HG02973 (cell line): Measurements from ENCODE around the gene C5AR1.
"Not testable (repeated sequence)": the region's sequence is repeated elsewhere in the genome, so short reads cannot be mapped to it uniquely, and the experiment has no call there.

Experiments
- ATAC-seq: cut with Tn5 transposase; IDR thresholded peaks from one replicate; pipeline ENCODE4 v1.9.1; 2021; ENCODE audit warnings: moderate library complexity; ENCODE audit not compliant: unreplicated experiment

C5AR1 gene

GRCh38 chr19:47309608-47310007, at the start of gene C5AR1:
Gene C5AR1, plus strand, starts transcription at chr19:47309861. Its CDS starts 35 bp downstream, at chr19:47309896.
- ATAC-seq = no peak

DNA sequence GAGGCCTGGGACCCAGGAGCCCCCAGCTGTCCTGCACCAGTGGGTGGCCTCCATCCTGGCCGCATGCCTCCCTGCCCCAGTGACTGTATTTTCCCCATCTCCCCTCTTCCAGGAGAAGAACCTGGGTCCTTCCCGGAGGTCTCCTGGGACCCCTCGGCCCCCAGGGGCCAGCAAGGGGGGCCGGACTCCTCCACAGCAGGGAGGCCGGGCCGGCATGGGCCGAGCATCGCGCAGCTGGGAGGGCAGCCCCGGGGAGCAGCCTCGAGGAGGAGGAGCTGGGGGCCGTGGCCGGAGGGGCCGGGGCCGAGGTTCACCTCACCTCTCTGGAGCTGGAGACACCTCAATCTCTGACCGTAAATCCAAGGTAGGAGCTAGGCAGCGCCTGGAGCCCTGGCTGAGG, 49.2 kb upstream of the C5AR1 start:
- ATAC-seq = no peak

DNA sequence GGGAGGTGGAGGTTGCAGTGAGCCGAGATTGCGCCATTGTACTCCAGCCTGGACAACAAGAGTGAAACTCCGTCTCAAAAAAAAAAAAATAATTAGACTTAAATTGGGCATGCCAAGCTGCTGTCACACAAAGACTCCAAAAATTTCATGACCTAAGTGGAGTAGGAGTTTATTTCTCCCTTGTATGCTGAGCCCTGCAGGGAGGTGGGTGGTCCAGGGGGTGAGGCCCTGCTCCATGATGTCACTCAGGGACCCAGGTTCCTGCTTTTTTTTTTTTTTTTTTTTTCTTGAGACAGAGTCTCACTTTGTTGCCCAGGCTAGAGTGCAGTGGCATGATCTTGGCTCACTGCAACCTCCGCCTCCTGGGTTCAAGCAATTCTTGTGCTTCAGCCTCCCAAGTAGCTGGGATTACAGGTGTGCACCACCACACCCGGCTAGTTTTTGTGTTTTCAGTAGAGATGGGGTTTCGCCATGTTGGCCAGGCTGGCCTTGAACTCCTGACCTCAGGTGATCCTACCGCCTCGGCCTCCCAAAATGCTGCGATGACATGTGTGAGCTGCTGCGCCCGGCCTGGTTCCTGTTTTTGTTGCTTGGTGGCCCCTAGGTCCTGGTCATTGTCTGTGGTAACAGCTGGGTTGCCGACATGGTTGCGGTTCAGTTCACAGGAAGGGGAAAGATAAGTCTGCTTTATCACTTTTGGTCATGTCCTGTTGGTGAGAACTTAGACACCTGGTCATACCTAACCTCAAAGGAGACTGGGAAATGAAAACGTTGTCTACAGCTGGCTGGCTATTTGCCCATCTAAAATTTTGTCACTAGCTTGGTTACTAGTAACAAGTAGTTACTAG, 47.5 kb upstream of the C5AR1 start:
- ATAC-seq = peak; percentile 61

GRCh38 chr19:47264629-47265028, 45.0 kb upstream of the C5AR1 start:
- ATAC-seq = no peak

DNA sequence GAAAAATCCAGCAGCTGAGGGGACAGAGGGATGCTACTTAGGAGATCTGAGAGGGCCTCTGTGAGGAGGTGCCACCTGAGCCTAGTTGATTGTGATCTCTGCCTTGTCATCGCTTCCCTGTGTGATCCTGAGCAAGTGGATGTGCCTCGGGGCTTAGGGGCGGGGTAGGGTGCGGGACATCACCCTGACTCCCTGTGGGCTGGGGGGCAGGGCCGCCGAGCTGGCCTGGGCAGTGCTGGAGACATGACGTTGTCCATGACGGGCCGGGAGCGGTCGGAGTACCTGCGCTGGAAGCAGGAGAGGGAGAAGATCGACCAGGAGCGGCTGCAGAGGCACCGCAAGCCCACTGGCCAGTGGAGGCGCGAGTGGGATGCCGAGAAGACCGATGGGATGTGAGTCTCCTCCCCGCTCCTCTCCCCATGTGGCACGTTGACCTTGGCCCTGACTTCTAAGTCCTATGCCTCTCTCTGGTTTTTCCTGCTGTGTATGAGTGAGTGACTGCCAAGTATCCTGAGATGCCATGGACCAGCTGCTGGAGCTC, 43.2 kb upstream of the C5AR1 start:
- ATAC-seq = no peak

DNA sequence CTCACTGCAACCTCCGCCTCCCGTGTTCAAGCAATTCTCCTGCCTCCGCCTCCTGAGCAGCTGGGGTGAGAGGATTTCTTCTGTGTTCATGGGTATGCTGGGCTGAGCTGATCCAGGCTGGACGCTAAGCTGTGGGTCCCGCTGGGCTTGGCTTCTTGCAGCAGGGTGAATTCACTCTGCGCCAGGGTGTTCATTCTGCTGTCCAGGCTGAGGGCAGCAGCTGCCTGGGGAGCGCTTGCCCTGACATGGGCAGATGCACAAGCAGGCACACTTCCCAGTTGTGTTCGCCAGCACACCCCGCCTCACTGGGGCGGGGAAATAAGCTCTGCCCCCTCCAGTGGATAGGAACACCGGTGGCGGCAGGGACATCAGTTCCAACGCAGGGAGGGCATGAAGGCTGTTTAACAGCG, 42.3 kb upstream of the C5AR1 start:
- ATAC-seq = no peak

DNA sequence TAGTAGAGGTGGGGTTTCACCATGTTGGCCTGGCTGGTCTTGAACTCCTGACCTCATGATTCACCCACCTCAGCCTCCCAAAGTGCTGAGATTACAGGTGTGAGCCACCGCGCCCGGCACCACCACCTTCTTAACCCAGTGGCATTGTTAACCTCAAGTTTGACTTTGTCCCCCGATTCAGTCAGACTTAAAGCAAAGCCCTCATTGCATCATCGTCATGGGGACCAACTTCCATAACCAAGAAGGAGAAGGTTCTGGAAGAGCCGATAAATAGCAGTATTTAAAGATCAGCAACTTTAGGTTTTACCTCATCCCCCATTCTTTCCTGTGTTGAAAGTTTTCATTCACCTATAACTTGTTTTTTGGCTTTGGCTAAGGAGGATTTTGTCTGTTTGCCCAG, 41.6 kb upstream of the C5AR1 start:
- ATAC-seq = no peak

DNA sequence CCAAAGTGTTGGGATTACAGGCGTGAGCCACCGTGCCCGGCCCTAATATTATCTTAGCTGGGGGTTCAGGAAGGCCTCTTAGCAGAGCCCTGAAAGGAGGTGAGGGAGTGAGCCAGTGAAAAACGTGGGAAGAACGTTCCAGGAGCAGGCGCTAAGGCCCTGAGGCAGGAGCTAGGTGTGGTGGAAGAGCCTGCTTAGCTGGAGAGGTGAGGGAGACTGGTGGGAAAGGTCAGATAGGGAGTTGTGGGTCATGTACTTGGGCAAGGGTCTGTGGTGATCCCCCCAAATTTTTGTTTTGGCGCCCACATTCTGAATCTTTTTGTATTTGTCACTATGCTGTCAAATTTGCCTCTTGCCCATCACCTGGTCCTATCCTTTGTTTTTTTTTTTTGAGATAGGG, 40.1 kb upstream of the C5AR1 start:
- ATAC-seq = no peak

DNA sequence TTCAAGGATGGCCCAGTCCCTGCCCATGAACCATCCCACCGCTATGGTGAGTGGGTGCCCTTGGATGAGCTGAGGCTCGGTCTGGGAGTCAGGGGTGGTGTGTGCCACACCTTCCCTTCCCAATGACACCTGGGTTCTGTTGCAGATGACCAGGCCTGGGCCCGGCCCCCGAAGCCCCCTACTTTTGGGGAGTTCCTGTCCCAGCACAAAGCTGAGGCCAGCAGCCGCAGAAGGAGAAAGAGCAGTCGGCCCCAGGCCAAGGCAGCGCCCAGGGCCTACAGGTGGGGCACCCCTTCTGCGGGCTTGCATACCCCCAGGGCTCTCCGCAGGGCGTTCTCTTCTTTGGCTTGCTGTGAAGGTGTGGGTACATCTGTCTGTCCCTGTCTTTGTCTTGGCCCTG, 39.3 kb upstream of the C5AR1 start:
- ATAC-seq = no peak

DNA sequence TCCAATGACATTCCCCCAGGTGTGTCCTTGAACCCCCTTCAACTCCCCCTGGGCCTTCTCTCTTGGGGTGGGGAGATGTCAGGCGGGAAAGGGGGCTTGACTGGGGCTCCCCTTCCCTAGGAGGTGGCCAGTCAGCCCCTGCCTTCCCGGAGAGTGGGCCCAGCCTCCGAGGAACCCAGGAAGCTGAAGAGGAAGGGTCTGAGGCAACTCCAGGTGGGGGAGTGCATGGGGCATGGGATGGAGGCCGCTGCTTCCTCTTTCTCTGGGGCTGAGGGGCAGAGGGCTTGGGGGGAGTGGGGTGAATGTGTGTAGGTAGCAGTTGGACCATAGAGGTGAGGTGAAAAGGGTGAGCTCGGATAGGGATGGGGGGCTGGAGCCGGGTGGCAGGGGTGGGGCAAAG, 37.7 kb upstream of the C5AR1 start:
- ATAC-seq = no peak

DNA sequence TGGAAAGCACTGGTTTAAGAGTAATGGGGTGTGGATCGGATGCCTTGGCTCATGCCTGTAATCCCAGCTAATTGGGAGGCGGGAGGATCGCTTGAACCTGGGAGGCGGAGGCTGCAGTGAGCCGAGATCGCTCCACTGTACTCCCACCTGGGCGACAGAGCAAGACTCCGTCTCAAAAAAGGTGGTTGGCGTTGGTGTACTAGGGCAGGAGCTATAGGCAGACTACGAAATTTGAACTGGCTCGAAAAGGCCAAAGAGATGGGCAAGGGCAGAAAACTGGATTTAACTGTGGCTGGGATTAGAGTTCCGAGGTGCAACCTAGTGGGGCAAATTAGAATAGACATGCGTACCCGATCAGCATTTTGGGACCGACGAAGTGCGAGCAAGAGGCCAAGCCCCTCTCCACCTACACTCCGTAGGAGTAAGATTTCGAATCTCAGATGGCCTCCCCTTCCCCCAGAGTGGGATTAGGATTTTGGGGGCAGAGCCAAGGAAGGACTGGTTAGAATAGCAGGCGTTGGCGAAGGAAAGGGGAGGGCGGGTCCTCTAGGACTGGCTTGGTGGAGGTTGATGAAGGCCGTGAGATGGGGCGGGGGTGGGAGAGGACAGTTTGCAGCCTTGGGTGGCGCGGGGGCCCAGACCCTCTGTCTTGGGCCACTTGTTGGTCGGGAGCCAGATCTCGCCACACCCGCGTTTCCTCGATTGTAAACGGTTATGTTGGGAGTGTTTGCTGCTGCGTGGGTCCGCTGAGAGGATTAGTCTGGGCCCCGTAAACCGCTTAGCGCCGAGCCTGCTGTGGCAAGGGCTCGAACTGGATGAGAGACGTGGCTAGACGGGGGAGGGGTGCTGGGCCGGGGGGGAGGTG, 37.0 kb upstream of the C5AR1 start:
- ATAC-seq = no peak

DNA sequence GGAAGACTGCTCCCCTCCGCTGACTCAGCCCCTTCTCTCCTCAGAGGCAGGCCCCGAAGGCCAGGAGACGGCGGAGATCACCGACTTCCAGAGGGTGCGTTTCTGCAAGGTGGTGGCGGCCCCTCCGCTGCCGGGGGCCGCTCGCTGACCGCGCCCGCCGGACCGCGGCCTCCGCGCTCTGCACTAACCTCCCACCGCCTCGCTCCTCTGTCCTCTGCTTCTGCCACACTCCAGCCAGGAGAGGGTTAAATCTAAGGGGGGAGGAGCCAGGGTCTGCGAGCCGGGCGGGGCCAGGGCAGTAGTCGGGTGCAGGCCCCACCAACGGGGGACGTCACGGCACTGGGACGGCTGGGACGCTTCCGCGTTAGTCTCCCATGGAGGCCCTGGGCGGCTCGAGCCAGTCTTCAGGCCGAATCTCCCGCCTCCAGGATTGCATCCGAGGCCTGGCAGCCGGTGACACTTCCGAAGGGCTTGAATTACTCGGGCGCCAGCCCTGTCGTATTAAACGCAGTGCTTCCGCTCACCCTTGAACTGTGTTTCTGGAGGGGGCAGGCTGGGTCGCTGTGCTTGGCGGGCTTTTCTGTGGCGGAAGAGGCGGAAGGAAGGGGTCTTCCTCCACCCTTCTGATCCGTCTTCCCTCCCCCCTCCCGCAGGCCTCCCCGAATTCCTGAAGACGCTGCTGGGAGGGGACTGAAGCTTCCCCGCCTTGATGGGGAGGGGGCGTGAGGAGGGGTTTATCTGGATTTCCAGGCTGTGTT, 36.2 kb upstream of the C5AR1 start:
- ATAC-seq = peak; percentile 47

DNA sequence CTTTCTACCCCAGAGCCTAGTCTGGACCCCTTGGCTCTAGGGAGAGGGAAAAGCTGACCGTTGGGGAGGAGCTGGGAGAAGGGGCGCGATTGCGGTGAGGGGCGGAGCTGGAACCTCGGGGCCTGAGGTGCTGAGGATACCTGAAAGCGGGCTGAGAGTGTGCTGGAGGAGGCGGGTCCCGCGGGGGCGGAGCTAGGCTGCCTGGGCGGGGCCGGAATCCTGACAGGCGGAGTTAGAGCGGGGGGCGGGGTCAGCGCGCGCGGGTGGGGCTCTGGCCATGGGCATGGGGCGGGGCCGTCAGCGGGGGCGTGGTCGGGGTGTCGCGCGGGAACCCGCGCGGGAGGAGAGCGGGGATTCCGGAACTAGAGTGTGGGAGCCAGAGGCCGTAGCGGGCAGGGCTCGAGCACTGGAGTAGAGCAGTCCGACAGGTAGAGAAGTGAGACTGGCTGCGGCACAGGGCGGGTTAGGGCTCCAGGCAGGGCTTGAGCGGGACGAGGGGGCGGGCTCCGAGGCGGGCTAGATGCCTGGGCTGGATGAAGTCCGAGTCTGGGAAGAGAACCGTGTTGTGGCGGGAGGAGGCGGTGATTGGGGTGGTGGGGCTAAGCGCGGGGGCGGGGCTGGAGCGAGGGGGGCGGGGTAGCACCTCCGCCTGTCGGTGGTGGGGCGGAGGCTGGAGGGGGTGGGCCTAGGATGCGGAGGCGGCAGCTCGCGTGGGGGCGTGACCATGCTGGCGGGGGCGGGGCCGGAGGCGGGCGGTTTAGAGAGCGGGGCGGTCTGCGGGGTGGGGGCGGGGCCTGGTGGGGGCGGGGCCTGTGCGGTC, 35.4 kb upstream of the C5AR1 start, which contains the start of gene INAFM1:
INAFM1 (plus strand) TSS at position 815 of the 820 bp plus-strand sequence. CDS start 35 bp downstream, outside the sequence.
- peak; percentile 47 for ATAC-seq

GRCh38 chr19:47274891-47275761, 34.5 kb upstream of the C5AR1 start:
- ATAC-seq = peak; percentile 19

DNA sequence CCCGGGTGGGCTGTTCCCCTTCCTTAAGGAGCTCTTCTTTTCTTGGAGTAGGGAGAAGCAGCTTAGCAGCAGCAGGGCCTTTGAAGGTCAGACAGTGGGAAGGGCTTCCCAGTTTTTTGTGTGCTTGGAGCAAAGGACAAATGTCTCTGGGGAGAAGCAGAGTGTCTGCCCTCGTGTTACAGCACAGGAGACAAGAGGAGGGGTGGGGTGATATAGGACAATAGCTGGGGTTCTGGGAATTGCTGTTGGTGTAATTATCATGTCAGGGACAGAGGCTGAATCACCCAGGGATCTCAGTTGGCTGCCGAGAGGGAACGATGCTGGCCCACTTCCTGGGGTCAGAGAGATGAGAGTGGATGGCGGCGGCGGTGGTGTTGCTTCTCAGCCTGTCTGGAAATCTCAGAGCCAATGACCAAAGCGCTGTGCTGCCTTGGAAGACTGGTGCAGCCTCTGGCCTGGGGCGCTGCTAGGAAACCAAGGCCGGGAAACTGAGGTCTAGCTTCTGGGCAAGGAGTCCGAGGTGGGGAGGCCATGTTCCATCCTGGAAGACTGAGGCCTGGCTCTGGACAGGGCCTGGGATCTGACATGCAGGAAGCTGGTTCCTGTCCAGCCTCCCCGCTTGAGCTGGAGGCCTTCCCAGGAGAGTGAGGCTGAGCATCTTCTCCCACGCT, 33.7 kb upstream of the C5AR1 start:
- ATAC-seq = no peak

DNA sequence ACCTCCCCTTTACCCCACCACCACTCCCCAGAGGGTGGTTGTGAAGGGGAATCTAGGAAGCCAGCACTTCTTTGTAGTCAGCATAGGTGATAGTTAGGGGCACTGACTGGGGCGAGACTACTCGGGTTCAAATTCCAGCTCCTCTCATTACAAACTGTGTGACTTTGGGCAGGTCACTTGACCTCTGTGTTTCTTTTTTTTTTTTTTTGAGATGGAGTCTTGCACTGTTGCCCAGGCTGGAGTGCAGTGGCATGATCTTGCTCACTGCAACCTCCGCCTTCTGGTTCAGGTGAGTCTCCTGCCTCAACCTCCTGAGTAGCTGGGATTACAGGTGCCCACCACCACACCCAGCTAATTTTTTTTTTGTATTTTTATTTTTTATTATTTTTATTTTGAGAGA, 33.1 kb upstream of the C5AR1 start:
- not testable (repeated sequence) for ATAC-seq

DNA sequence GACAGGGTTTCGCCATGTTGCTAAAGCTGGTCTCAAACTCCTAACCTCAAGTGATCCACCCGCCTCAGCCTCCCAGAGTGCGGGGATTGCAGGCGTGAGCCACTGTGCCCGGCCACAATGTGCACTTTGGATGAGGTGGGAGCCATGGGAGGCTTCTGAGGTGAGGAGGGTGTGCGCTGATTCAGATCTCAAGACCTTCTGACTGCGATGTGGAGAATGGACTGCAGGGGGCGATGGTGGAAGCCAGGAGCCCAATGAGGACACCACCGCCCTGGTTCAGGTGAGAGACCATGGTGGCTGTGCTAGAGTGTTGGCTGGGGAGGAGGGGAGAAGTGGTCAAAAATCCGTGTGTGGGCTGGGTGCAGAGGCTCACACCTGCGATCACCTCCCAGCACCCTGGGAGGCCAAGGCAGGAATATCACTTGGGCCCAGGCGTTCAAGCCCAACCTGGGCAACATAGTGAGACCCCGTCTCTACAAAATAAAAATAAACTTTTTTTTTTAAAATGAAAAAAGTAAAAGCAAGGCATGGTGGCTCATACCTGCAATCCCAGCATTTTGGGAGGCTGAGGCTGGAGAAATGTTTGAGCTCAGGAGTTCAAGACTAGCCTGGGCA, 29.4 kb upstream of the C5AR1 start:
- no peak for ATAC-seq
